Stomach smooth muscle (tissue), 2 donors: ENCODE measurements around the gene MS4A12.
"Not testable (repeated sequence)": the region's sequence is repeated elsewhere in the genome, so short reads cannot be mapped to it uniquely, and the experiment has no call there.

Source experiments
- H3K27ac ChIP-seq: one replicate; pipeline ENCODE4 v1.7.0; 2013; ENCODE audit warnings: mild to moderate bottlenecking, low read length, inconsistent platforms
- H3K27me3 ChIP-seq, 2 donors: one replicate each; pipeline ENCODE4 v1.7.0; 2013; ENCODE audit warnings: low read length in 2 of 2; ENCODE audit not compliant: insufficient read depth in 2 of 2, control insufficient read depth in 1 of 2
- H3K36me3 ChIP-seq, 2 donors: one replicate each; pipeline ENCODE4 v1.7.0; 2013; ENCODE audit warnings: low read length in 2 of 2; ENCODE audit not compliant: control insufficient read depth in 2 of 2, insufficient read depth in 2 of 2
- H3K4me1 ChIP-seq: one replicate; pipeline ENCODE4 v1.7.0; 2013; ENCODE audit warnings: low read length; ENCODE audit not compliant: control insufficient read depth, insufficient read depth
- H3K4me3 ChIP-seq, 2 donors: one replicate each; pipeline ENCODE4 v1.7.0; 2013; ENCODE audit warnings: low read length in 2 of 2
- H3K9ac ChIP-seq, 2 donors: one replicate each; pipeline ENCODE4 v1.7.0; 2013; ENCODE audit warnings: low read length in 2 of 2, mild to moderate bottlenecking in 1 of 2
- H3K9me3 ChIP-seq, 2 donors: one replicate each; pipeline ENCODE4 v1.7.0; 2013; ENCODE audit warnings: low read length in 2 of 2; ENCODE audit not compliant: control insufficient read depth in 2 of 2
- donor health status: healthy.
- donor health status: Pancreatic carcinoma.

The MS4A12 gene

GRCh38 chr11:60482361-60482760 lies 10.2 kb upstream of the MS4A12 start:
- H3K27me3 ChIP-seq, result no peaks in the 10 kb centered on the region
- H3K9me3 ChIP-seq, result no peaks in the 10 kb centered on the region
- no peak overlapping the region for H3K9ac ChIP-seq
- H3K36me3 ChIP-seq, result no peaks in the 10 kb centered on the region
- no peaks in the 10 kb centered on the region for H3K4me1 ChIP-seq
- H3K27ac ChIP-seq, result no peak overlapping the region
- no peak overlapping the region for H3K4me3 ChIP-seq

GRCh38 chr11:60485987-60486386 lies 6.6 kb upstream of the MS4A12 start:
- no peaks in the 10 kb centered on the region for H3K4me1 ChIP-seq
- H3K4me3 ChIP-seq, result no peak overlapping the region
- H3K36me3 ChIP-seq, result no peaks in the 10 kb centered on the region
- H3K9ac ChIP-seq, result no peak overlapping the region
- H3K9me3 ChIP-seq, result no peaks in the 10 kb centered on the region
- H3K27me3 ChIP-seq, result no peaks in the 10 kb centered on the region
- H3K27ac ChIP-seq, result no peak overlapping the region

- Histone ChIP-seq H3K9ac (no peak overlapping the region), H3K9me3 (no peaks in the 10 kb centered on the region), H3K4me3 (no peak overlapping the region), H3K27ac (no peak overlapping the region), H3K4me1 (no peaks in the 10 kb centered on the region), H3K36me3 (no peaks in the 10 kb centered on the region), H3K27me3 (no peaks in the 10 kb centered on the region)
These were observed 876 bp downstream of the MS4A12 start for GRCh38 chr11:60493454-60493853.

GRCh38 chr11:60498399-60498798 lies 5.8 kb downstream of the MS4A12 start:
- H3K9ac ChIP-seq, result no peak overlapping the region
- H3K27me3 ChIP-seq, result no peaks in the 10 kb centered on the region
- H3K4me3 ChIP-seq, result no peak overlapping the region
- H3K27ac ChIP-seq, result no peak overlapping the region
- H3K36me3 ChIP-seq, result no peaks in the 10 kb centered on the region
- H3K4me1 ChIP-seq, result no peaks in the 10 kb centered on the region
- no peaks in the 10 kb centered on the region for H3K9me3 ChIP-seq

- no peak overlapping the region for H3K27ac ChIP-seq
- no peak overlapping the region for H3K4me3 ChIP-seq
- H3K9ac ChIP-seq, result no peak overlapping the region
- no peaks in the 10 kb centered on the region for H3K27me3 ChIP-seq
- no peaks in the 10 kb centered on the region for H3K9me3 ChIP-seq
- no peaks in the 10 kb centered on the region for H3K36me3 ChIP-seq
- H3K4me1 ChIP-seq, result no peaks in the 10 kb centered on the region
These were observed 6.3 kb downstream of the MS4A12 start for GRCh38 chr11:60498853-60499252.

- Histone ChIP-seq H3K36me3 (no peaks in the 10 kb centered on the region), H3K27me3 (no peaks in the 10 kb centered on the region), H3K4me1 (no peaks in the 10 kb centered on the region), H3K4me3 (no peak overlapping the region), H3K9ac (no peak overlapping the region), H3K27ac (no peak overlapping the region), H3K9me3 (peaks cover 0 to 3% of the 10 kb centered on the region in 2 donors)
These were observed 7.8 kb downstream of the MS4A12 start for GRCh38 chr11:60500276-60500910.

- Histone ChIP-seq H3K9me3 (peaks cover 0 to 3% of the 10 kb centered on the region in 2 donors), H3K36me3 (no peaks in the 10 kb centered on the region), H3K27me3 (no peaks in the 10 kb centered on the region), H3K4me1 (no peaks in the 10 kb centered on the region), H3K27ac (no peak overlapping the region), H3K9ac (no peak overlapping the region), H3K4me3 (no peak overlapping the region)
These were observed 9.7 kb downstream of the MS4A12 start for GRCh38 chr11:60502221-60502775.

- Histone ChIP-seq H3K27ac (no peak overlapping the region), H3K36me3 (no peaks in the 10 kb centered on the region), H3K4me3 (no peak overlapping the region), H3K9ac (no peak overlapping the region), H3K27me3 (no peaks in the 10 kb centered on the region), H3K9me3 (peaks cover 0 to 3% of the 10 kb centered on the region in 2 donors), H3K4me1 (no peaks in the 10 kb centered on the region)
These were observed 11.8 kb downstream of the MS4A12 start for GRCh38 chr11:60504219-60504905.

- H3K27me3 ChIP-seq, H3K9me3 ChIP-seq, H3K27ac ChIP-seq, H3K4me1 ChIP-seq, H3K9ac ChIP-seq, H3K4me3 ChIP-seq, H3K36me3 ChIP-seq: not testable (repeated sequence)
These were observed 17.0 kb downstream of the MS4A12 start for GRCh38 chr11:60509609-60510008.

GRCh38 chr11:60510209-60510608 lies 17.6 kb downstream of the MS4A12 start:
- not testable (repeated sequence) for H3K9ac ChIP-seq, H3K36me3 ChIP-seq, H3K4me3 ChIP-seq, H3K27ac ChIP-seq, H3K27me3 ChIP-seq, H3K4me1 ChIP-seq, H3K9me3 ChIP-seq

GRCh38 chr11:60511393-60511792 lies 18.8 kb downstream of the MS4A12 start:
- H3K27me3 ChIP-seq, result no peaks in the 10 kb centered on the region
- no peak overlapping the region for H3K27ac ChIP-seq
- no peaks in the 10 kb centered on the region for H3K36me3 ChIP-seq
- no peaks in the 10 kb centered on the region for H3K4me1 ChIP-seq
- no peaks in the 10 kb centered on the region for H3K9me3 ChIP-seq
- H3K4me3 ChIP-seq, result no peak overlapping the region
- H3K9ac ChIP-seq, result no peak overlapping the region
